Epithelial cell of esophagus (primary cell): ENCODE results near the gene DNMT3A.

Source experiments
- DNase-seq: peaks from one replicate; pipeline ENCODE4 v3.0.0; 2010; ENCODE audit warnings: low read depth
- H3K4me3 ChIP-seq: 2 replicates; pipeline ENCODE4 v1.5.1; 2011; ENCODE audit warnings: mild to moderate bottlenecking, low read length, control low read depth
- CTCF ChIP-seq: IDR thresholded peaks from 2 replicates; pipeline ENCODE4 v1.5.1; 2011; ENCODE audit warnings: low read depth, mild to moderate bottlenecking, low read length, control low read depth, inconsistent platforms; ENCODE audit not compliant: insufficient read depth; ENCODE audit errors: missing control alignments

Gene DNMT3A

GRCh38 chr2:25373269-25373981, 31.7 kb upstream of the DNMT3A start:
- no peak for TF ChIP-seq CTCF
- DNase-seq = peak; percentile 51
- no peak overlapping the region for H3K4me3 ChIP-seq

GRCh38 chr2:25372405-25373268, 30.9 kb upstream of the DNMT3A start:
- no peak overlapping the region for H3K4me3 ChIP-seq
- TF ChIP-seq CTCF = no peak

GRCh38 chr2:25371253-25372241, 29.8 kb upstream of the DNMT3A start:
- no peak for DNase-seq
- no peak overlapping the region for H3K4me3 ChIP-seq
- no peak for TF ChIP-seq CTCF

More at GRCh38 chr2:25372405-25373268, 30.9 kb upstream of the DNMT3A start:
- peak; percentile 29 for DNase-seq

GRCh38 chr2:25369876-25370275, 28.2 kb upstream of the DNMT3A start:
- TF ChIP-seq CTCF = no peak
- no peak overlapping the region for H3K4me3 ChIP-seq
- DNase-seq = no peak

GRCh38 chr2:25369439-25369838, 27.7 kb upstream of the DNMT3A start:
- no peak for DNase-seq
- TF ChIP-seq CTCF = no peak
- H3K4me3 ChIP-seq = no peak overlapping the region

GRCh38 chr2:25368660-25369059, 26.9 kb upstream of the DNMT3A start:
- no peak for DNase-seq
- H3K4me3 ChIP-seq = no peak overlapping the region
- TF ChIP-seq CTCF = no peak
